Upper lobe of left lung (tissue), 6 donors: ENCODE measurements around the gene MYCT1. TPM values are rescaled to one million over a fixed set of nuclear protein-coding genes. Genes with fewer than 3 reads are reported as not detected.

Experiments used
- ATAC-seq, 2 donors: fragments of 200-7000 bp; cut with Tn5 transposase; one replicate each; pipeline ENCODE4 v1.9.1; 2022; ENCODE audit warnings: mild to moderate bottlenecking in 2 of 2, moderate library complexity in 2 of 2; ENCODE audit not compliant: low FRiP score in 2 of 2
- DNase-seq, 2 donors: peaks; one replicate each; pipeline ENCODE4 v3.0.0-alpha.2; 2019 to 2020
- H3K27ac ChIP-seq, 4 donors: fragments of 200-600 bp; sonication (generic); one replicate each; pipeline ENCODE4 v1.5.1; 2016 to 2019
- H3K27me3 ChIP-seq, 4 donors: fragments of 200-600 bp; sonication (generic); one replicate each; pipeline ENCODE4 v1.5.1; 2017 to 2019
- H3K36me3 ChIP-seq, 4 donors: fragments of 200-600 bp; sonication (generic); one replicate each; pipeline ENCODE4 v1.5.1; 2016 to 2019
- H3K4me1 ChIP-seq, 4 donors: fragments of 200-600 bp; sonication (generic); one replicate each; pipeline ENCODE4 v1.5.1; 2018 to 2019
- H3K4me3 ChIP-seq, 4 donors: fragments of 200-600 bp; sonication (generic); one replicate each; pipeline ENCODE4 v1.5.1; 2017 to 2019; ENCODE audit warnings: mild to moderate bottlenecking in 2 of 4, moderate library complexity in 1 of 4
- H3K9me3 ChIP-seq, 4 donors: fragments of 200-600 bp; sonication (generic); one replicate each; pipeline ENCODE4 v1.5.1; 2018 to 2019
- CTCF ChIP-seq, 6 experiments: fragments of 450-650 bp in 4 of 6; fragments of 200-600 bp in 2 of 6; sonication (generic) in 2 of 6; IDR thresholded peaks; one replicate each; pipeline ENCODE4 v1.5.1; 2016 to 2019; ENCODE audit warnings: antibody characterized with exemption in 6 of 6
- EP300 ChIP-seq, 4 donors: sonication (generic); formaldehyde crosslinking; IDR thresholded peaks; one replicate each; pipeline ENCODE4 v1.5.1; 2017; ENCODE audit warnings: antibody characterized with exemption in 4 of 4, control low read depth in 2 of 4
- POLR2A ChIP-seq, 4 donors: fragments of 450-650 bp; IDR thresholded peaks; one replicate each; pipeline ENCODE4 v1.5.1; 2016 to 2017; ENCODE audit warnings: antibody characterized with exemption in 4 of 4, mild to moderate bottlenecking in 2 of 4
- POLR2AphosphoS5 ChIP-seq, 2 donors: sonication (generic); formaldehyde crosslinking; IDR thresholded peaks; one replicate each; pipeline ENCODE4 v1.5.1; 2017; ENCODE audit warnings: antibody characterized with exemption in 2 of 2
- WGBS, 2 donors: methylation state at CpG; one replicate each; pipeline ENCODE4 v1.1.5; 2017 to 2018; 5-methylcytosine and 5-hydroxymethylcytosine counted together
- total RNA-seq, 6 donors: library from RNA; depleted of rRNA in 4 of 6; stranded (reverse); fragments of >200 nt in 4 of 6; gene quantifications; one replicate each; pipeline versions ENCODE4 v1.1.0 to v1.2.1, GENCODE V29; 2016 to 2021
- donor health status: DM: no; HTN: no; CAD: no; lungs with moderate emphysema.
- donor health status: DM: no; HTN: yes; CAD: no; lungs with severe emphysema.

The MYCT1 gene
- total RNA-seq, 6 donors from 2014 or later = 6.2 to 22.0 (median 12.8) TPM

GRCh38 chr6:152671171-152671570, 26.5 kb upstream of the MYCT1 start:
- no peak for DNase-seq
- Histone ChIP-seq H3K27ac (no peak overlapping the region), H3K4me3 (no peak overlapping the region), H3K4me1 (no peaks in the 10 kb centered on the region), H3K36me3 (no peaks in the 10 kb centered on the region), H3K27me3 (no peaks in the 10 kb centered on the region), H3K9me3 (no peaks in the 10 kb centered on the region)
- ATAC-seq = no peak
- TF ChIP-seq EP300 (IDR thresholded peaks at IDR 0.05) (no peak), POLR2AphosphoS5 (IDR thresholded peaks at IDR 0.05) (no peak), CTCF (IDR thresholded peaks at IDR 0.05) (no peak), POLR2A (IDR thresholded peaks at IDR 0.05) (no peak)
- WGBS, 2 donors = 41 to 42% methylated on average over 4 of the region's 4 CpGs

- no peak for TF ChIP-seq POLR2A (IDR thresholded peaks at IDR 0.05)
- TF ChIP-seq CTCF (IDR thresholded peaks at IDR 0.05) = no peak
- no peak for TF ChIP-seq POLR2AphosphoS5 (IDR thresholded peaks at IDR 0.05)
- TF ChIP-seq EP300 (IDR thresholded peaks at IDR 0.05) = no peak
- Histone ChIP-seq H3K27ac (no peak overlapping the region), H3K4me1 (no peaks in the 10 kb centered on the region), H3K9me3 (no peaks in the 10 kb centered on the region), H3K4me3 (no peak overlapping the region), H3K36me3 (no peaks in the 10 kb centered on the region), H3K27me3 (no peaks in the 10 kb centered on the region)
- ATAC-seq (no peak), DNase-seq (no peak)
Observed at GRCh38 chr6:152673236-152673635, 24.5 kb upstream of the MYCT1 start.

- ATAC-seq (no peak), DNase-seq (no peak)
- TF ChIP-seq POLR2AphosphoS5 (IDR thresholded peaks at IDR 0.05) (no peak), EP300 (IDR thresholded peaks at IDR 0.05) (no peak), POLR2A (IDR thresholded peaks at IDR 0.05) (no peak), CTCF (IDR thresholded peaks at IDR 0.05) (no peak)
- 88 to 90% methylated on average over 1 of the region's 1 CpG for WGBS, 2 donors
- no peaks in the 10 kb centered on the region for H3K27me3 ChIP-seq
- H3K4me1 ChIP-seq = no peaks in the 10 kb centered on the region
- no peaks in the 10 kb centered on the region for H3K36me3 ChIP-seq
- H3K9me3 ChIP-seq = no peaks in the 10 kb centered on the region
- H3K4me3 ChIP-seq = no peak overlapping the region
- H3K27ac ChIP-seq = no peak overlapping the region
Observed at GRCh38 chr6:152680151-152680550, 17.5 kb upstream of the MYCT1 start.

- 53 to 59% methylated on average over 3 of the region's 3 CpGs for WGBS, 2 donors
Observed at GRCh38 chr6:152680879-152681517, 16.7 kb upstream of the MYCT1 start.

More at GRCh38 chr6:152680879-152681517, 16.7 kb upstream of the MYCT1 start:
- H3K27me3 ChIP-seq = no peaks in the 10 kb centered on the region
- TF ChIP-seq EP300 (IDR thresholded peaks at IDR 0.05) (no peak), POLR2AphosphoS5 (IDR thresholded peaks at IDR 0.05) (no peak), CTCF (IDR thresholded peaks at IDR 0.05) (no peak), POLR2A (IDR thresholded peaks at IDR 0.05) (no peak)
- H3K4me3 ChIP-seq = no peak overlapping the region
- no peaks in the 10 kb centered on the region for H3K36me3 ChIP-seq
- DNase-seq = no peak
- no peaks in the 10 kb centered on the region for H3K4me1 ChIP-seq
- no peaks in the 10 kb centered on the region for H3K9me3 ChIP-seq
- no peak for ATAC-seq
- H3K27ac ChIP-seq = no peak overlapping the region
